DND-41 (cell line): ENCODE measurements around the gene VCAN.

ENCODE experiments used
- ATAC-seq: fragments of 200-7000 bp; cut with Tn5 transposase; 3 replicates; pipeline ENCODE4 v1.9.1; 2021; ENCODE audit warnings: low read depth; ENCODE audit not compliant: insufficient read depth
- DNase-seq: peaks from one replicate; pipeline ENCODE4 v3.0.0-alpha.2; 2020
- H2AFZ ChIP-seq: 2 replicates; pipeline ENCODE4 v1.6.0; 2012; ENCODE audit warnings: low read depth, low read length
- H3K27ac ChIP-seq: 2 replicates; pipeline ENCODE4 v1.5.1; 2012; ENCODE audit warnings: low read length, inconsistent platforms
- H3K27me3 ChIP-seq: fragments of 200-600 bp; sonication (generic); 2 replicates; pipeline ENCODE4 v1.6.0; 2012; ENCODE audit warnings: low read length, mild to moderate bottlenecking, inconsistent platforms; ENCODE audit not compliant: insufficient read depth, poor library complexity
- H3K36me3 ChIP-seq: 2 replicates; pipeline ENCODE4 v1.5.1; 2012; ENCODE audit warnings: low read length, inconsistent platforms; ENCODE audit not compliant: insufficient read depth
- H3K4me1 ChIP-seq: 2 replicates; pipeline ENCODE4 v1.5.1; 2012; ENCODE audit warnings: mild to moderate bottlenecking, low read length; ENCODE audit not compliant: insufficient read depth
- H3K4me2 ChIP-seq: 2 replicates; pipeline ENCODE4 v1.6.0; 2012; ENCODE audit warnings: mild to moderate bottlenecking, moderate library complexity, low read length, inconsistent platforms; ENCODE audit not compliant: insufficient read depth
- H3K4me3 ChIP-seq, 2 experiments: fragments of 200-600 bp in 1 of 2; shearing (Covaris generic) in 1 of 2; 2 replicates each; pipeline ENCODE4 v1.5.1; 2012 to 2016; ENCODE audit warnings: inconsistent platforms in 2 of 2, low read length in 2 of 2, mild to moderate bottlenecking in 2 of 2, low read depth in 1 of 2, moderate library complexity in 1 of 2
- H3K79me2 ChIP-seq: 2 replicates; pipeline ENCODE4 v1.6.0; 2012; ENCODE audit warnings: low read length, inconsistent platforms; ENCODE audit not compliant: insufficient read depth
- H3K9ac ChIP-seq: 2 replicates; pipeline ENCODE4 v1.6.0; 2012; ENCODE audit warnings: low read depth, mild to moderate bottlenecking, inconsistent platforms, low read length, moderate library complexity
- H3K9me3 ChIP-seq: 2 replicates; pipeline ENCODE4 v1.5.1; 2012; ENCODE audit warnings: low read length, moderate library complexity, mild to moderate bottlenecking, inconsistent platforms; ENCODE audit not compliant: insufficient read depth, severe bottlenecking
- H4K20me1 ChIP-seq: 2 replicates; pipeline ENCODE4 v1.6.0; 2012; ENCODE audit warnings: low read length; ENCODE audit not compliant: insufficient read depth
- EZH2 ChIP-seq: IDR thresholded peaks from 3 replicates; pipeline ENCODE4 v1.6.1; 2012; ENCODE audit warnings: borderline replicate concordance, low read depth, mild to moderate bottlenecking, moderate library complexity, low read length, inconsistent platforms; ENCODE audit not compliant: severe bottlenecking
- TF ChIP-seq, protein P1 (sequence below): IDR thresholded peaks from 2 replicates; pipeline ENCODE4 v1.5.1; 2012; ENCODE audit warnings: borderline replicate concordance, low read length, moderate library complexity, mild to moderate bottlenecking; ENCODE audit not compliant: poor library complexity, severe bottlenecking; ENCODE audit errors: extremely low read depth

The VCAN gene

GRCh38 chr5:83526289-83526688, 54.7 kb downstream of the VCAN start:
- ATAC-seq: no peak

DNA sequence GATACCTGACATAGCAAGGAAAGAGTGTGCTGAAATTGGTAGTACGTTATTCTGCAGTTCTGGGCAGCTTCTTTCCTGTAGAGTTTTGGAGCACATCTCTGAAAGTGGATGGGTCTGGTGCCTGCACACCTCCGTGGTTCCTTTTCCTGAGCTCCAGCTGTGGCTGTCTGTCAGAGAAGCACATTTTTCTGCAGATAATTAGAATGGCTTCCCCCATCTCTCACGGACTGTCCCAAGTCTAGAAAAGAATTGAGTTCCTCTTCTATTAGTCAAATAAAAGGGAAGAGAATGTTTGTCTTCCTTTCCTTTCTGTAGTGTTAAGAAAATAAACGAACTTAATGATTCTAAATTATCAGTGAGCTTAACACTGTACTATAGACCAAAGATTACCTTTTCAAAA, 55.7 kb downstream of the VCAN start:
- no peak overlapping the region for H3K4me2 ChIP-seq
- DNase-seq: no peak
- no peaks in the 10 kb centered on the region for H3K9me3 ChIP-seq
- TF ChIP-seq, protein P1, sequence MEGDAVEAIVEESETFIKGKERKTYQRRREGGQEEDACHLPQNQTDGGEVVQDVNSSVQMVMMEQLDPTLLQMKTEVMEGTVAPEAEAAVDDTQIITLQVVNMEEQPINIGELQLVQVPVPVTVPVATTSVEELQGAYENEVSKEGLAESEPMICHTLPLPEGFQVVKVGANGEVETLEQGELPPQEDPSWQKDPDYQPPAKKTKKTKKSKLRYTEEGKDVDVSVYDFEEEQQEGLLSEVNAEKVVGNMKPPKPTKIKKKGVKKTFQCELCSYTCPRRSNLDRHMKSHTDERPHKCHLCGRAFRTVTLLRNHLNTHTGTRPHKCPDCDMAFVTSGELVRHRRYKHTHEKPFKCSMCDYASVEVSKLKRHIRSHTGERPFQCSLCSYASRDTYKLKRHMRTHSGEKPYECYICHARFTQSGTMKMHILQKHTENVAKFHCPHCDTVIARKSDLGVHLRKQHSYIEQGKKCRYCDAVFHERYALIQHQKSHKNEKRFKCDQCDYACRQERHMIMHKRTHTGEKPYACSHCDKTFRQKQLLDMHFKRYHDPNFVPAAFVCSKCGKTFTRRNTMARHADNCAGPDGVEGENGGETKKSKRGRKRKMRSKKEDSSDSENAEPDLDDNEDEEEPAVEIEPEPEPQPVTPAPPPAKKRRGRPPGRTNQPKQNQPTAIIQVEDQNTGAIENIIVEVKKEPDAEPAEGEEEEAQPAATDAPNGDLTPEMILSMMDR: no peak
- no peak for TF ChIP-seq EZH2
- H3K4me3 ChIP-seq: no peak overlapping the region
- H3K27me3 ChIP-seq: no peaks in the 10 kb centered on the region
- no peaks in the 10 kb centered on the region for H3K4me1 ChIP-seq
- no peaks in the 10 kb centered on the region for H3K79me2 ChIP-seq
- no peak overlapping the region for H3K9ac ChIP-seq
- no peak overlapping the region for H3K27ac ChIP-seq
- H2AFZ ChIP-seq: no peak overlapping the region
- no peaks in the 10 kb centered on the region for H4K20me1 ChIP-seq
- no peak for ATAC-seq
- H3K36me3 ChIP-seq: no peaks in the 10 kb centered on the region

More at GRCh38 chr5:83526289-83526688, 54.7 kb downstream of the VCAN start:
- H2AFZ ChIP-seq: no peak overlapping the region
- no peak overlapping the region for H3K27ac ChIP-seq
- no peak for DNase-seq
- H3K4me3 ChIP-seq: no peak overlapping the region
- H3K9me3 ChIP-seq: no peaks in the 10 kb centered on the region
- no peaks in the 10 kb centered on the region for H3K79me2 ChIP-seq
- TF ChIP-seq EZH2: no peak
- no peaks in the 10 kb centered on the region for H3K4me1 ChIP-seq
- H3K4me2 ChIP-seq: no peak overlapping the region
- H3K36me3 ChIP-seq: no peaks in the 10 kb centered on the region
- H4K20me1 ChIP-seq: no peaks in the 10 kb centered on the region
- no peaks in the 10 kb centered on the region for H3K27me3 ChIP-seq
- no peak overlapping the region for H3K9ac ChIP-seq

DNA sequence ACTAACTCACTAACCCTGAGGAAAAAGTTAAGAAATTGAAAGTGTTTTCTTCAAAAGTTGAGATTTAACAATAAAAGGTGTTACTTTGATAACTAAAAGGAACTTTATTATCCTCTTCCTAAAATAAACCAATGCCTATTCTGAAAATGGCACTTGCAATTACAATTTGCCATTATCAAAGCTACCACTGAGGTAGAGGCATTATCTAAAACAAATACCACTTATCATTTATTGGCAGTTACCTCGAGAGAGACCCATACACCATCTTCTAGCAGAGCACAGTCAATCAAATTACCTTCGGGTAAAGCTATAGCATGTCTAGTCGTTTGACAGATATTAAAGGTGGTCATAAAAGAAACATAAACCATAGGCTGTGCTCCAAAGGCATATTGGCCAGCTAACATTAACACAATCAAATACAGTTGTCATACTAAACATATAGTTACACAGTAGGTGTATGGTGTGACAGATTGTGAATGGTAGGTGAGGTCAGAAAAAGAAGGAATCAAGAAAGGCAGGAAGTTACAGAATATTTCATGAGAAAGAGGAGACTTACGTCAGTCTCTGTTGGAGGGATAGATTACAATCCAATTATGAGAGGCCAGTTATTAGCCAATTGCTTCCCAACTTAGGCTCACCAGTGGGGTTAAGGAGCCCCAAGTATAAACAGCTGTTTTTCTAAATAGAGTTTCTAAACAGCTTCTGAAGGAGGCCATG, 56.3 kb downstream of the VCAN start:
- H3K9ac ChIP-seq: no peak overlapping the region
- H3K27me3 ChIP-seq: no peaks in the 10 kb centered on the region
- H2AFZ ChIP-seq: no peak overlapping the region
- no peaks in the 10 kb centered on the region for H3K4me1 ChIP-seq
- H3K9me3 ChIP-seq: no peaks in the 10 kb centered on the region
- no peak overlapping the region for H3K4me2 ChIP-seq
- ATAC-seq (no peak), DNase-seq (no peak)
- H3K4me3 ChIP-seq: no peak overlapping the region
- no peaks in the 10 kb centered on the region for H3K36me3 ChIP-seq
- TF ChIP-seq, protein P1: no peak
- TF ChIP-seq EZH2: no peak
- H4K20me1 ChIP-seq: no peaks in the 10 kb centered on the region
- H3K27ac ChIP-seq: no peak overlapping the region
- H3K79me2 ChIP-seq: no peaks in the 10 kb centered on the region

DNA sequence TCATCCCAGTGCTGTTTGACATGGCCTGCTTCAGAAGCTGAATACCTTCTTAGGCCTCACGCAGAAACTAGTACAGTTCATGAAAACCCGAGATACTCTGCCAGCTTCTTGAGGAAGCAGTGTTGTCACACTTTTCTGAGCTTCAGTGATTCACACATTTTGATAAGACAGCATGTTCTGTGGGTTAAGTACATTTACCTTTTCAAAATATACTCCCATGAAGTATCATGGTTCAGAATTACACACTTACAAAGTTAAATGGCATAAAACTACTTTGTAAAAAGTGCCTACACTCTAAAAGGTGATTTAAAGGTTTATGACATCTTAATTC, 56.9 kb downstream of the VCAN start:
- no peak for DNase-seq
- Histone ChIP-seq H3K36me3 (no peaks in the 10 kb centered on the region), H3K9ac (no peak overlapping the region), H3K27me3 (no peaks in the 10 kb centered on the region), H2AFZ (no peak overlapping the region), H3K4me2 (no peak overlapping the region), H4K20me1 (no peaks in the 10 kb centered on the region), H3K4me1 (no peaks in the 10 kb centered on the region), H3K79me2 (no peaks in the 10 kb centered on the region), H3K9me3 (no peaks in the 10 kb centered on the region), H3K4me3 (no peak overlapping the region), H3K27ac (no peak overlapping the region)
- TF ChIP-seq EZH2: no peak
- TF ChIP-seq, protein P1: no peak
- no peak for ATAC-seq
